Measurements from ENCODE around the gene PEAK3.

PEAK3 gene

DNA sequence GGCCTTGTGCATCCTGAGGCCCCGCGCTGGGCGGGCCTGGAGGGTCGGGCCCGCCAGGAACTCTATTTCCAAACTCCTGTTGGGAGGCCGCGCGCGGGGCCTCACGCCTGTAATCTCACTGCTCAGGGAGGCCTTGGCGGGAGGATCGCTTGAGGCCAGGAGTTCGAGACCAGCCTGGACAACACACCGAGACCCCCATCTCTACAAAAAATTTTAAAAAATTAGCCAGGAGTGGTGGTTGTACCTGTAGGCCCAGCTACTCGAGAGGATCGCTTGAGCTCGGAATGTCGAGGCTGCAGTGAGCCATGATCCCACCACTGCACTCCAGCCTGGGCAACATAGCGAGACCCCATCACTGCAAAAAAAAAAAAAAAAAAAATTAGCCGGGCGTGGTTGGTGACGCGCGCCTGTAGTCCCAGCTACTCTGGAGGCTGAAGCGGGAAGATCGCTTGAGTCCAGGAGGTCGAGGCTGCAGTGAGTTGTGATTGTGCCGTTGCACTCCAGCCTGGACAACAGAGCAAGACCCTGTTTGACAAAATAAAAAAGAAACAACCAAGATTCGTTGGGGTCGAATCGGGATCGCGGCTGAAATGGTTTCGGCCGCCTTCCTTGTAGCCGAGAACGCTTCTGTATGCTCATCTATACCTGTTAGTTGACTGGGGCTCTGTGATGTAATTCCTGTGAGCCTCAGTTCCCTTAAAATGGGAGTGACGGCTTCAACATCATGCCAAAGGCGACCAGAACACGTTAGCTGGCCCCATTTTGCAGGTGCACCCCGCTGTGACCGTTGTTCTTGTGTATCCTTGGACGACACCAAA is 44.7 kb downstream of the PEAK3 start:
- no peak for DNase-seq (ENCODE audit: low read depth in 2 of 2)

DNA sequence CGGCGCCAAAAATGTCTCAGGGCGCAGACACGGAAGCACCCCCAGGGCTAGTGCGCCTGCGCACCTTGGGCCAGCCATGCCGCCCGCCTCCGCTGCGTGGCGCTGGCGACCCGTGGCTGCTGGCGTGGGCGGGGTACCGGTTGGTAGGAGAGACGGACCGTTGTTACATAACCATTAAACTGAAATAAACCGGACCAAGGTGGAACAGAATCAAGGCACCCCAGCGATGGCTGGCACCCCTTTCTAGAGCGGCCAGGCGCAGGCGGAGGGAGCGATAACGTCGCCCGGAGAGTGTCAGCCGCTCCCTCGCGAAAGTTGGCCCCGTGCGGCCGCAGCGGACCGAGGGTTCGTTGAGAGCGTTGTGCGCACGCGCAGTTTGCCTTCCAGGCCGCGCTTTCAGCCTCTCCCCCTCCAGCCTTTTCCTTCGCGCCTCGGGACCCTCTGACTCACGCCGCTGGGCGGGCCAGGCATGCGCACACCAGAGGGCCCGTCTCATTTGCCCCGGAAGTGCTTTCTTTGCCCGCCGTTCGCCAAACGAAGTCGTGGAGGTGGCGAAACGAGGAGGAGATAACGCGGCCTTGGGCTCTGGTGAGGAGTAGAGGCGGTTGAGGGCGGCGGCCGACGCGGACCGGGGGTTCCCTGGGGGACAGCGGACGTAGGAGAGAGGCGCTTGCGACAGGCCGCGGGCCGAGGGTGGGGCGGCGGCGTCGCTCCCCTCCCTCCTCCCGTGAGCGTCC is 45.5 kb downstream of the PEAK3 start, which contains the start of the genes PLEKHJ1 and SF3A2:
PLEKHJ1 (minus strand) TSS at position 16 of the 737 bp plus-strand sequence. CDS start 81 bp downstream, outside the sequence.
SF3A2 (plus strand) TSS at position 511 of the 737 bp plus-strand sequence. CDS start 6,595 bp downstream, outside the sequence.
- DNase-seq (ENCODE audit: low read depth in 2 of 2), result peak; percentile 96 to 97

- DNase-seq (ENCODE audit: low read depth in 2 of 2), result no peak
These were observed 46.0 kb downstream of the PEAK3 start for GRCh38 chr19:2236064-2236313.

- DNase-seq (ENCODE audit: low read depth in 2 of 2), result no peak
These were observed 46.5 kb downstream of the PEAK3 start for GRCh38 chr19:2235381-2236063.

DNA sequence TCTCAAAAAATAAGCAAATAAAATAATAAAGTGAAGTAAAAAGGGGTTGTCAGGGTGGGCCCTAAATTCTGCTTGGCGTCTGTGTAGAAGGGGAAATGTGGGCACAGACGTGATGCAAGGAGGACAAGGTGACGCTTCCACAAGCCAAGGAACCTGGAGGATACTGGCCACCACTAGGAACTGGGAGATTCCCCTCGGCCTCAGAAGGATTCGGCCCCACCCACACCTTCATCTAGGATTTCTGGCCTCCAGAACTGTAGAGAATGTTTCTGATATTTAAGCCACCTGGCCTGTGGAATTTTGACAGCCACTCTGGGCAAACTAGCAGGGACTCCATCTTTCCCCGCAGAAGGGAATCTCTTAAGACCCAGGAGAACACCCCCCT is 47.0 kb downstream of the PEAK3 start:
- no peak for DNase-seq (ENCODE audit: low read depth in 2 of 2)

- DNase-seq (ENCODE audit: low read depth in 2 of 2), result no peak
These were observed 48.2 kb downstream of the PEAK3 start for GRCh38 chr19:2233601-2234280.

DNA sequence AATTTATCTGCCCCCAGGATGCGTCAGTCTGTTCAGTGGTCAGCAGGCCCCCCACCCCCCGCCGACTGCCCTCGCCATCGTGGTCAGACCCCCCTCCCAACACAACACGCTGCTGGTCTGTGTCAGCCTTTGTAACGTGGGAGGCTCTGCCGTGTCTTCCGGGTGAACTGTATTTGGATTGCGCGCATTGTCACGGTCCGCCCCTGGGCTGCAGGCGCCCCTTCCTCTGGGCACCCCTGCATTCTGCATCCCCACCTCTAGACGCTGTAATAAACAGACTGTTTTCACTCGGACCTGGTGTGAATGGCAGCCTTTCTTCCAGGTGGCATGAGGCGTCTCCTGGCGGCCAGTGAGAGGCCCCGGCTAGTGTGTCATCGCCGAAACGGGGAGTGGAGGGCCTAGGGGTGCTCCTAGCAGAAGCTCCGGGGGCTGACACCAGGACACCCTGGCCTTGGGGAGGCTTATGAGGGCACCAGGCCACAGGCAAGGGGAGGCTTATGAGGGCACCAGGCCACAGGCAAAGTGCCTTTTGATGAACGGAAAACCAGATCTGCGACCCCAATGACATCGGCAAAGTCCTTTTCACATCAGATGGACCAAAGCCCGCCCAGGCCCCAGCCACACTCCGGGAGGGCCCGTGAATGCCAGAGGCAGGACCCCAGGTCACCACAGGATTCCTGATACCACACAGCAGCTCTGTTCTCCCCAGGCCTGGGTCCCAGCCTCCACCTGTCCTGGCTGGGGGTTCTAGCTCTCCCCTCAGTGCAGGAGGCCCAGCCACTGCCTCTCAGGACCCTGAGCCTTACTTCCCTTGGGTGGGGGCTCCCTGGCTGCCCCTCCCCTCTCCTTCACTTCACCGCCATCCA is 49.5 kb downstream of the PEAK3 start:
- no peak for DNase-seq (ENCODE audit: low read depth in 2 of 2)

DNA sequence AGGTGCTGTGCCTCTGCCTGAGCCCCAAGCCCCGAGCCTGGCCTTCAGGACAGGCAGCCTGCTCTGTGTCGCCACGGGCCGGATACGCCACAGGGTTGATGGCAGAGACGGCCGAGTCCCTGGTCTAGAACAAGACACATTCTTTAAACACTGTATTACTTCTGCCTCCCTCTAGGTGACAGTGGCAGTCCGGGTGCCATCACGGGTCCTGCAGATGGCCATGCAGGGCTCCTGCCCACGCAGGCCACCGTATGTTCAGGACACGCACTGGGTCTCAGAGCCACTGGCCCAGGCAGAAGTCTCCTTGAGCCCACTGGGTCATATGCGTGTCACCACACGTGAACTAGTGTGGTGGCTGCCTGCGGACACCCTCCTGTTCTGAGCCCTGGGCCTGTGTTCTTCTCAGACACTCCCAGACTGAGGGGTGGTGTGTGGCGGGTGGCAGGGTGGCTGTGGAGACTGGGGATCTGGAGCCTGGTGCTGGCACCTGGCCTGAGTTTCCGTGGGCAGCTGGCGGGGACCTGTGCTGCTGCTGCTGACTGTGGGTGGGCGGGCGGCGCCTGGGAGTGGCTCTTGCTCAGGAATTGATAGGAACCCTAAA is 50.3 kb downstream of the PEAK3 start:
- no peak for DNase-seq (ENCODE audit: low read depth in 2 of 2)

- no peak for DNase-seq (ENCODE audit: low read depth in 2 of 2)
These were observed 51.0 kb downstream of the PEAK3 start for GRCh38 chr19:2230807-2231533.

DNA sequence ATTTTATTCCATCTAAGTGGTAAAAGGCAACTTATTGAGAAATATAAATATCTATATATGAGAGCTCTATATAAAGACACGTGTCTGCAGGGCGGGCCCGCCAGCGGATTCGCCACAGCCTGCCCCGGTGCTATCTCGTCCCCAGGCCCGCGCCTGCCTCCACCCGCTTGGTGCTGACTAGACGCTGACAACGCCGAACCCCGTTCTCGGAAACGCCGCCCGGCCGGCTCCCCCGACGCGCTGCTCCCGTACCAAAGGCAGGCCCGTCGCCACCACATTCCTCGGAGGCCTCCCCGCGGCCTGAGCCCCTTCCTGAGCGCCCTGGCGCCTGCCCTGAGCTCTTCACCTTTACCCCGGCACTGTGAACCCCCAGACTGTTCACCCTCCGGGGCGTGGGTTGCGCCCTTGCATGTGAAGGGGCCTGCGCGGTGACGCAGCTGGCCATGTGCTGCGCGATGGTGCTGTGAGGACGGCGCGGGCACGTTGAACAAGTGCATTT is 51.9 kb downstream of the PEAK3 start:
- DNase-seq (ENCODE audit: low read depth in 2 of 2), result no peak

DNA sequence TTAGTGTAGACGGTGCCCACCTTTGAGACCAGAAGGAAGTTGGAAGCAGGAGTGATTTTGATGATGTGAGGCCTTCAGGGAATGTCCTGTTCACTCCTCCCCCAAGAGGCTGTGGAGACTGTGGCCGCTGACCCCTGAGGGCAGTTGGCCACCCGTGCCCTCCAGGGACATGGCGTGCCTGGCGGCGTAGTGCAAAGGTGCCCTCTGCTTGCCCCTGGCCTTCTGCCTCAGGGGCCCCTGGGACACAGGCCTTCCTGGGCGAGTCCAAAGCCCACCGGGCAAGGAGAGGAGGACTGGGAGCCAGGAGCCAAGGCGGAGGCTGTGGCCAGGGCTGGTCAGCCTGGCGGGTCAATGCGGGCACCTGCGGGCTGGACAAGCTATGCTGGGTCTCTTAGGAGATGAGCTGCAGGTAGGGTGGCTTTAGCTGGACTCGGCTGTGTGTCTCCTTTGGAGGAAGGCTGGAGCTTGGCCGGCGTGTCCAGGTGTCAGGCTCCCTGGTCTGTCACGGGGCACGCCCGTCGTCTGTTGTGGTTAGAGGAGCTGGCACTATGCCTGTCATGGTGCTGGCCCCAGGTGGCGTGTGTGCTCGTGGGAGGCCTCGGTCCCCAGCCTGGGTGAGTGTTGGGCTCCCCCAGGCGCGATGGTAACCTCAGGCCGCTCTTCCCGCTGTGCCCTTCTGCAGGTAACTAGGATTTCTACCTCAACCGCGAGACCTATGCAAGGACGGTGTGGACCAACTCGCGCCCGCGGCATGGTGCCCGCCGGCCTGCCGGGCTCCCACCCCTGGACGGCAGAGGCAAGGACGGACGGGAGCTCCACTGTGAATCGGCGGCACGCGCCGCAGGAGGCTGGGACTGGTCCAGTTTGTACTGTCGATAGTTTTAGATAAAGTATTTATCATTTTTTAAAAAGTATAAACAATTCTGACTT is 52.6 kb downstream of the PEAK3 start:
- DNase-seq (ENCODE audit: low read depth in 2 of 2), result no peak

DNA sequence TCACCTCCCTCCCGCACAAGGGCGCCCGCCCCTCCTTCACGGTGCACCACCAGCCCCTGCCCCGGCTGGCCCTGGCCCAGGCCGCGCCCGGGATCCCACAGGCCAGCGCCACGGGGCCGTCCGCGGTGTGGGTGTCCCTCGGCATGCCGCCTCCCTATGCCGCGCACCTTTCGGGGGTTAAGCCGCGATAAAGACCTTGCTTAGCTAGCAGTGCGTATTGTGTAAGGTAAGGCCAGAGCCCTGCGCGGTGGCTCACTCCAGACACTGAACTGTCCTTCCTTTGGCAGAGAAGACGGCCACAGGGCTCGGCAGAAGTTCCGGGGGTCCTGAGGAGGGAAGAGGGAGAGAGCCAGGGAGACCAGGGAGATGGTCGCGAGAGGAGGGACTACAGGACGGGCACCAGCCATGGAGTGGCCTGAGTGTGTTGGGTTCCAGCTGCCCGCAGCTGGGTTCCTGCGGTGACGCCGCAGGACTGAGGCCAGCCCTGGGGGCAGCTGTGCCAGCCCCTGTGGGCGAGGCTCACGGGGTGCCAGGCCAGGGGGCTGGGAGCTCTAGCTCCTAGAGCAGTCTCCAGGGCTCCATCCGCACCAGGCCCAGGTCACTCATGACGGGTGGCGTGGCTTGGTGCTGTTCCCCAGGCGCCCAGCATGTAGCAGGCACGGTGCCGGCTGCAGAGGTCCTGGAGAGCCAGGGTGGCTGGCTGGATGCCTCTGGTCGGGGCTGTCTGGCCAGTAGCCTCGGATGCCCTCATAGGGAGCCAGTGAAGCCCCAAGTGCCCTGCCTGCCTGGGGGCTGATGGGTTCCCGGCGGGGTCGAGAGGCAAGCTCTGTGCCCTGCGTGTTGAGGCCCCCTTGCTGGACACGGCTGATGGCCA is 53.6 kb downstream of the PEAK3 start:
- DNase-seq (ENCODE audit: low read depth in 2 of 2), result no peak

- no peak for DNase-seq (ENCODE audit: low read depth in 2 of 2)
These were observed 54.4 kb downstream of the PEAK3 start for GRCh38 chr19:2227415-2228156.

GRCh38 chr19:2226840-2227360 is 55.1 kb downstream of the PEAK3 start:
- DNase-seq (ENCODE audit: low read depth in 2 of 2), result no peak

DNA sequence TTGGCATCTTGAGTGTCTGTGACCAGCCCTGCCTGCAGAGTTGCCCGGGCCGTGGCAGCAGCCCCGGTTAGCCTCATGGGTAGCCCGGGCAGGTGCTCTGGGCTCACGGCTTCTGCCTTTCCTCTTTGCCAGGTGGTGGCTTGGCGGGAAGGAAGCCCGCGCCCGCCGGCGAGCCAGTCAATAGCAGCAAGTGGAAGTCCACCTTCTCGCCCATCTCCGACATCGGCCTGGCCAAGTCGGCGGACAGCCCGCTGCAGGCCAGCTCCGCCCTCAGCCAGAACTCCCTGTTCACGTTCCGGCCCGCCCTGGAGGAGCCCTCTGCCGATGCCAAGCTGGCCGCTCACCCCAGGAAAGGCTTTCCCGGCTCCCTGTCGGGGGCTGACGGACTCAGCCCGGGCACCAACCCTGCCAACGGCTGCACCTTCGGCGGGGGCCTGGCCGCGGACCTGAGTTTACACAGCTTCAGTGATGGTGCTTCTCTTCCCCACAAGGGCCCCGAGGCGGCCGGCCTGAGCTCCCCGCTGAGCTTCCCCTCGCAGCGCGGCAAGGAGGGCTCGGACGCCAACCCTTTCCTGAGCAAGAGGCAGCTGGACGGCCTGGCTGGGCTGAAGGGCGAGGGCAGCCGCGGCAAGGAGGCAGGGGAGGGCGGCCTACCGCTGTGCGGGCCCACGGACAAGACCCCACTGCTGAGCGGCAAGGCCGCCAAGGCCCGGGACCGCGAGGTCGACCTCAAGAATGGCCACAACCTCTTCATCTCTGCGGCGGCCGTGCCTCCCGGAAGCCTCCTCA is 55.7 kb downstream of the PEAK3 start:
- no peak for DNase-seq (ENCODE audit: low read depth in 2 of 2)

Measured in stimulated activated CD8-positive, alpha-beta memory T cell treated with anti-CD3 and anti-CD28 coated beads, Interleukin-7, amount 100 ng/mL, for 4 hours (primary cell).